DMS 273 (cell line): ENCODE measurements around the gene MT1X.
A peak's percentile ranks its signal among the peaks of the same experiment; 100 is the strongest.
"Not testable (repeated sequence)": the region's sequence is repeated elsewhere in the genome, so short reads cannot be mapped to it uniquely, and the experiment has no call there.

Source experiments
- DNase-seq: peaks from one replicate; lab custom pipeline; 2025; ENCODE audit not compliant: unreplicated experiment; lab: John Stamatoyannopoulos, UW

MT1X gene

GRCh38 chr16:56709443-56710040, 27.3 kb downstream of the MT1X start:
- DNase-seq, result no peak

- no peak for DNase-seq
Measured at GRCh38 chr16:56710181-56710737, 28.0 kb downstream of the MT1X start.

DNA sequence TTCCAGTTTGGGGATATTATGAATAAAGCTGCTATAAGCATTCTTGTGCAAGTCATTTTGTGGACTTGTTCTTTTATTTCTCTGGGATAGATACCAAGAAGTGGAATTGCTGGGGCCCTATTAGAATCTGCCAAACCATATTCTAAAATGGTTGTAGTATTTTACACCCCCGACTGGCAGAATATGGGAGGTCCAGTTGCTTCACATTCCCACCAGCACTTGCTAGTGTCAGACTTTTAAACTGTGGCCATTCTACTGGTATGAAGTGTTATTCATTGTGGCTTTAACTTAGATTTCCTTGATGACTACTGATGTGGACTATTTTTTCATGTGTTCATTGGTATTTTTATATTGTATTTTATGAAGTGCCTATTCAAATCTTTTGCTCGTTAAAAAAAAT, 29.6 kb downstream of the MT1X start:
- no peak for DNase-seq

- DNase-seq, result no peak
Measured at GRCh38 chr16:56713794-56714193, 31.5 kb downstream of the MT1X start.

- DNase-seq, result peak; percentile 46
Measured at GRCh38 chr16:56715126-56715525, 32.9 kb downstream of the MT1X start.

DNA sequence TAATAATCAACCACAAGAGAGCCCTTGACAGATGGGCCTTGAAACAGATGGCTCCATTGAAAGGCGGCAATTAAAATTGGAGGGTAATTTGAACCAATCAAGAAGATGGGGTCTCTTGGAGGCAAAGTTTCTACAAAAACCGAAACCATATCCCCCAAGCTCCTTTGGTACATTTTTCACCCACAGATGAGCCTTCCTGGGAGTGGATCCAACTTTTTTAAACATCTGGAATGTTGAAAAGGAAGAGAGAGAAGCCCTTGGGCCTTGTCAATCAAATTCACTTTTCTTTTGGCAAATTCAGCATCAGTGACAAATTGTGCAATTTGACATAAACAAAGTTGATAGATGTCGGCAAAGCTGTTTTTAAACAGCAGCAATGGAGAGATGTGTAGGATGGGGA, 34.5 kb downstream of the MT1X start:
- DNase-seq, result peak; percentile 83

- DNase-seq, result not testable (repeated sequence)
Measured at GRCh38 chr16:56717532-56717931, 35.3 kb downstream of the MT1X start.

- no peak for DNase-seq
Measured at GRCh38 chr16:56722200-56722842, 40.1 kb downstream of the MT1X start.

GRCh38 chr16:56724191-56724590, 41.9 kb downstream of the MT1X start:
- DNase-seq, result no peak

DNA sequence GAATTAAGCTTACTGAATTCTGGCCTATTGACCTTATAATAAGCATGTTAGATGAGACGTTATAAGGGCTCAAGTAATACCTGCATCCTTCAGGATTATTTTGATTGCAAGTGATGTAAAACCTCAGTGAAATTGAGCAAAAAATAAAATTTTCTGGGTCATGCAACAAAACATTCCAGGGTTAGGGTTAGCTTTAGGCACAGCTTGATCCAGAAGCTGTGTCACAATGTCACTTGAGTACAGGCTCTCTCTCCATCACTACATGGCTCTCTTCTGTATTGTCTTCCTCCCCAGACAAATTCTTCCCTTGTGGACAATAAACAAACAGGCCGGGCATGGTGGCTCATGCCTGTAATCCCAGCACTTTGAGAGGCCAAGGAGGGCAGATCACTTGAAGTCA, 44.0 kb downstream of the MT1X start:
- no peak for DNase-seq

- DNase-seq, result no peak
Measured at GRCh38 chr16:56726926-56727325, 44.7 kb downstream of the MT1X start.

DNA sequence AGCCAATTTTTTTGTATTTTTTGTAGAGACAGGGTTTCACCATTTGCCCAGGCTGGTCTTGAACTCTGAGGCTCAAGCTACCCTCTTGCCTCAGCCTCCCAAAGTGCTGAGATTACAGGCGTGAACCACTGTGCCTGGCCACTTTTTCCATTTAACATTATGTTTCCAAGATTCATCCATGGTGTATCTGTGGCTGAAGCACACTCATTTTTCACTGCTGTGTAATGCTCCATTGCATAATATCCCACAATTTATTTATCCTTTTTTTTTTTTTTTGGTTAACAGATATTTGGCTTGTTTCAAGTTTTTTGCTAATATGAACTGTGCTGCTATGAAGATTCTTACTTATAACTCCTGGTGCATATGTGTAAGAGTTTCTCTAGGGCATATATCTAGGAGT, 45.8 kb downstream of the MT1X start:
- DNase-seq, result no peak

GRCh38 chr16:56728980-56729734, 46.9 kb downstream of the MT1X start:
- peak; percentile 71 for DNase-seq

- DNase-seq, result peak; percentile 98
Measured at GRCh38 chr16:56729735-56730662, 47.7 kb downstream of the MT1X start, which contains the start of gene NUP93. Gene NUP93 (plus strand): TSS chr16:56730129. CDS start chr16:56748248, 18,119 bp downstream.

- DNase-seq, result no peak
Measured at GRCh38 chr16:56732366-56732765, 50.1 kb downstream of the MT1X start.

DNA sequence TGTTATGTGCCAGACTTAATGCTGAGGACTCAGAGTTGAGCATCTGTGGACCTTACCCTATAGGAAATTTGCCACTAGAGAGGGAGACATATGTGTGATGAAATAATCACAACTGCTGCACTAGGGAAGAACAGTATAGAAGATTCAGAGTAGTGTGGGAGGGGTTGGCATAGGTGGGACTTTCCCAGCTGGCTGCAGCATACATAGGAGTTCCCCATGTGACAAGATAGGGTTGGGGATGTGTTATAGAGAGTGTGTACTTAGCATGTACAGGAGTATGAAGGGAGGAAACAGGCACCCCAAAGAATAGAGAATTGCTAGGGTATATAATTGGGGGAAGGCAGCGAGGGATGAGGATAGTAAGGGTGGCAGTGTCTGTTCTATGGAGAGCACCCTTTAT, 50.6 kb downstream of the MT1X start:
- no peak for DNase-seq
